K562 (cell line): ENCODE data around the gene PRDM2. TPM values are rescaled to one million over a fixed set of nuclear protein-coding genes. Genes with fewer than 3 reads are reported as not detected.

Experiments
- ATAC-seq: fragments of 200-7000 bp; cut with Tn5 transposase; 3 replicates; pipeline ENCODE4 v1.9.1; 2020; ENCODE audit warnings: moderate library complexity
- BruUV-seq: library from RNA; stranded (reverse); fragments of 400-500 nt; replicated peaks from 2 replicates; lab custom pipeline; 2021; lab: Mats Ljungman, UMichigan
- CTCF ChIA-PET: fragments of 300-600 bp; formaldehyde crosslinking; extraction: SDS; loops from one replicate; lab custom pipeline; 2021; ENCODE audit warnings: low intra/inter-chr PET ratio; lab: Yijun Ruan, JAX
- POLR2A ChIA-PET: fragments of 300-600, 350-650 bp; sonication (Branson Sonifier 250); formaldehyde crosslinking; extraction: SDS; loops from one replicate; lab custom pipeline; 2021; ENCODE audit warnings: antibody characterized with exemption, inconsistent platforms; lab: Yijun Ruan, JAX
- DNase-seq, 4 experiments: peaks; one replicate each; pipeline versions ENCODE4 v3.0.0 to v3.0.0-alpha.2; 2011 to 2018; ENCODE audit warnings: low spot score in 3 of 4, mixed read lengths in 3 of 4; ENCODE audit errors: extremely low read depth in 1 of 4
- FAIRE-seq: peaks from 2 replicates; lab custom pipeline; 2011; peaks lifted over from hg19 to GRCh38; lab: Jason Lieb, UNC
- H2AFZ ChIP-seq: 2 replicates; pipeline ENCODE4 v1.6.0; 2011; ENCODE audit warnings: low read depth, low read length, control low read depth, inconsistent platforms
- H3K27ac ChIP-seq: fragments of 200-600 bp; 3 replicates; pipeline ENCODE4 v1.8.0; 2011; ENCODE audit warnings: low read depth, mild to moderate bottlenecking, control low read depth, inconsistent platforms, low read length, moderate library complexity, mixed read lengths; ENCODE audit errors: extremely low read depth
- H3K27me3 ChIP-seq, 2 experiments: fragments of 300-600 bp in 1 of 2; 2 replicates in 1 of 2; 3 replicates in 1 of 2; pipeline versions ENCODE4 v1.6.0 to v1.8.0; 2011; ENCODE audit warnings: inconsistent platforms in 2 of 2, low read length in 2 of 2, mild to moderate bottlenecking in 1 of 2, mixed read lengths in 1 of 2, moderate library complexity in 1 of 2; ENCODE audit not compliant: control insufficient read depth in 2 of 2, insufficient read depth in 2 of 2
- H3K36me3 ChIP-seq: fragments of 300-600 bp; 3 replicates; pipeline ENCODE4 v1.8.0; 2011; ENCODE audit warnings: mild to moderate bottlenecking, low read length, inconsistent platforms; ENCODE audit not compliant: control insufficient read depth, insufficient read depth
- H3K4me1 ChIP-seq, 2 experiments: fragments of 200-600 bp in 1 of 2; replicated peaks in 1 of 2; 2 replicates in 1 of 2; 3 replicates in 1 of 2; pipeline versions ENCODE4 v1.5.1 to v1.8.0; 2011; ENCODE audit warnings: inconsistent platforms in 2 of 2, low read length in 2 of 2, mild to moderate bottlenecking in 1 of 2, mixed read lengths in 1 of 2, moderate library complexity in 1 of 2; ENCODE audit not compliant: control insufficient read depth in 2 of 2, insufficient read depth in 2 of 2
- H3K4me2 ChIP-seq: 2 replicates; pipeline ENCODE4 v1.6.1; 2011; ENCODE audit warnings: low read length, control low read depth, inconsistent platforms, mixed read lengths; ENCODE audit not compliant: insufficient read depth
- H3K4me3 ChIP-seq: fragments of 200-600 bp; sonication (generic), shearing (Covaris generic); 2 replicates; pipeline ENCODE4 v1.5.1; 2016; ENCODE audit warnings: control low read depth, inconsistent platforms
- H3K79me2 ChIP-seq: fragments of 200-600 bp; 3 replicates; pipeline ENCODE4 v1.8.0; 2011; ENCODE audit warnings: low read length, inconsistent platforms; ENCODE audit not compliant: control insufficient read depth, insufficient read depth
- H3K9ac ChIP-seq, 2 experiments: 2 replicates each; pipeline versions ENCODE4 v1.6.0 to v1.6.1; 2011; ENCODE audit warnings: low read depth in 2 of 2, low read length in 2 of 2, control low read depth in 1 of 2, inconsistent platforms in 1 of 2, mild to moderate bottlenecking in 1 of 2, mixed read lengths in 1 of 2; ENCODE audit not compliant: insufficient read depth in 1 of 2
- H3K9me1 ChIP-seq: one replicate; pipeline ENCODE4 v1.6.0; 2011; ENCODE audit warnings: inconsistent platforms, mild to moderate bottlenecking, low read length, moderate library complexity; ENCODE audit not compliant: control insufficient read depth, insufficient read depth
- H3K9me3 ChIP-seq: replicated peaks from 2 replicates; pipeline ENCODE4 v1.5.1; 2011; ENCODE audit warnings: low read depth, low read length, inconsistent platforms; ENCODE audit not compliant: control insufficient read depth, insufficient read depth
- H4K20me1 ChIP-seq: replicated peaks from 2 replicates; pipeline ENCODE4 v1.6.1; 2011; ENCODE audit warnings: low read length, inconsistent platforms, mixed read lengths; ENCODE audit not compliant: control insufficient read depth, insufficient read depth
- ARID3A ChIP-seq: IDR thresholded peaks from 2 replicates; pipeline ENCODE4 v1.6.1; 2012; ENCODE audit warnings: low read depth, low read length, improper control_type of control experiment, borderline replicate concordance
- CHD2 ChIP-seq: IDR thresholded peaks from 2 replicates; pipeline ENCODE4 v1.6.1; 2011; ENCODE audit warnings: low read depth, low read length
- CSDE1 ChIP-seq, 2 experiments: fragments of 450-650 bp; IDR thresholded peaks; 2 replicates each; pipeline ENCODE4 v1.6.1; 2016; ENCODE audit warnings: mild to moderate bottlenecking in 1 of 2
- CTBP1 ChIP-seq: fragments of 450-650 bp; IDR thresholded peaks from 2 replicates; pipeline ENCODE4 v1.6.1; 2016; ENCODE audit warnings: borderline replicate concordance
- DACH1 ChIP-seq: fragments of 450-650 bp; IDR thresholded peaks from 2 replicates; pipeline ENCODE4 v1.6.1; 2018; ENCODE audit not compliant: partially characterized antibody
- E4F1 ChIP-seq: fragments of 250-450 bp; sonication (Bioruptor Pico); IDR thresholded peaks from 2 replicates; pipeline ENCODE4 v1.5.0; 2021; ENCODE audit warnings: mild to moderate bottlenecking, borderline replicate concordance
- FOSL1 ChIP-seq: fragments of 200-800 bp; sonication (Bioruptor generic); conservative IDR thresholded peaks from 2 replicates; pipeline ENCODE4 v1.6.1; 2016; ENCODE audit warnings: missing genetic modification characterization, missing compliant biosample characterization
- LCOR ChIP-seq: sonication (generic); formaldehyde crosslinking; IDR thresholded peaks from 2 replicates; pipeline ENCODE4 v1.8.0; 2022; ENCODE audit warnings: mild to moderate bottlenecking, missing genetic modification reagents
- MAZ ChIP-seq, 2 experiments: fragments of 450-650 bp in 1 of 2; sonication (generic) in 1 of 2; formaldehyde crosslinking; IDR thresholded peaks in 1 of 2; conservative IDR thresholded peaks in 1 of 2; 2 replicates each; pipeline versions ENCODE4 v1.4.0 to v1.5.0; 2020; ENCODE audit warnings: mild to moderate bottlenecking in 1 of 2, missing genetic modification reagents in 1 of 2
- PURB ChIP-seq: sonication (generic); formaldehyde crosslinking; IDR thresholded peaks from 2 replicates; pipeline ENCODE4 v1.9.0; 2021; ENCODE audit warnings: low read depth, mild to moderate bottlenecking, missing genetic modification reagents
- ZFX ChIP-seq: sonication (generic); formaldehyde crosslinking; IDR thresholded peaks from 2 replicates; pipeline ENCODE4 v1.8.0; 2022; ENCODE audit warnings: mild to moderate bottlenecking, missing genetic modification reagents, moderate library complexity
- ZNF512 ChIP-seq: IDR thresholded peaks from 2 replicates; pipeline ENCODE4 v1.6.1; 2016; ENCODE audit warnings: missing genetic modification characterization, missing compliant biosample characterization
- WGBS: fragments of 100-300 bp; shearing (Covaris generic); methylation state at CpG from one replicate; pipeline ENCODE4 v1.1.6; 2016; ENCODE audit warnings: low coverage, mixed read lengths; ENCODE audit not compliant: insufficient coverage; ENCODE audit errors: missing lambda C conversion rate; 5-methylcytosine and 5-hydroxymethylcytosine counted together
- in situ Hi-C: fragments of 300-500 bp; cut with MboI; formaldehyde crosslinking; loops from 4 replicates; pipeline ENCODE4 v1.15.0; 2018; ENCODE audit warnings: inconsistent platforms, mixed read lengths
- intact Hi-C: fragments of 100-400 bp; cut with micrococcal nuclease; formaldehyde crosslinking; loops from 2 replicates; pipeline ENCODE4 v1.14.2; 2022
- polyA plus RNA-seq, 8 experiments: library from polyadenylated mRNA; depleted of rRNA in 4 of 8; stranded (reverse) in 5 of 8; unstranded in 3 of 8; fragments of >200 nt; fragmentation: Nextera tagmentation in 2 of 8; fragmentation: Illumina TruSeq in 1 of 8; extraction: Ambion mirVana in 2 of 8; extraction: Trizol in 1 of 8; gene quantifications; 2 replicates each; pipeline versions ENCODE4 v1.2.1 to v1.2.3, GENCODE V29; 2011 to 2014; ENCODE audit warnings: inconsistent platforms in 1 of 8, missing spikeins in 1 of 8
- total RNA-seq, 7 experiments: library from RNA; depleted of rRNA in 6 of 7; stranded (reverse); fragments of >200 nt in 6 of 7; fragmentation: Illumina TruSeq in 2 of 7; extraction: Trizol in 2 of 7; gene quantifications; 2 replicates each; pipeline versions ENCODE4 v1.2.1 to v1.2.3, GENCODE V29; 2011 to 2021; ENCODE audit warnings: low replicate concordance in 1 of 7
- TF ChIP-seq, protein P1 (sequence below), 3 experiments: fragments of 200-800 bp in 1 of 3; fragments of 250-450 bp in 1 of 3; fragments of 450-650 bp in 1 of 3; sonication (Bioruptor Pico) in 1 of 3; sonication (Bioruptor generic) in 1 of 3; formaldehyde crosslinking in 1 of 3; IDR thresholded peaks; 2 replicates each; pipeline versions ENCODE4 v1.6.1 to v1.8.0; 2016 to 2022; ENCODE audit warnings: mild to moderate bottlenecking in 2 of 3, missing genetic modification characterization in 2 of 3, missing compliant biosample characterization in 1 of 3, moderate library complexity in 1 of 3

Gene PRDM2
- total and polyA plus RNA-seq, 9 of the 15 experiments (the other 6 are each of a cell fraction or from before 2014, with no cell fraction given), result 5.4 to 27.6 (median 12.5) TPM

DNA sequence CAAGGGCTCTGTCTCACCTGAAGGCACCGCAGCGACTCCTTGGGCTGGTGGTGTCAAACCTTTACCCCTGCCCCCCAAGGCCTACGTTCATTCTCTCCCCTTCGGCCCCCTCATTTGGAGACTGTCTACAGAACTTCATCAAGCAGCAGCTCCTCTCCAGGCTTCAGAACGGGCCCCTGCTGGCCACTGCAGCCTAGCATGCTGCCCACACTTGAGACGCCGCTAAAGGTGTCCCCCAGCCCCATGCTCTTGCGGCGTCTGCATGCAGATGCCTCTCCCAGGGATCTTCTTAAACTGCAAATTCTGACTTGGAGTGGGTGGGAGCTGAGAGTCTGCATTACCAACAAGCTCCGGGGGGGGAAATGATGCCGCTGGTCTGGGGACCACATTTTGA lies 104.2 kb downstream of the PRDM2 start:
- H3K36me3 ChIP-seq, result no peaks in the 10 kb centered on the region
- BruUV-seq, result no TSS peak
- H3K9ac ChIP-seq, result no peak overlapping the region
- H3K4me2 ChIP-seq, result no peak overlapping the region
- H4K20me1 ChIP-seq, result peaks cover 62% of the 10 kb centered on the region
- ChIA-PET CTCF (interaction anchor here (0.6 kb wide), 1 partner anchor 22 kb away, joined by 3 read pairs; no protein-coding TSS in a partner anchor), POLR2A (interaction anchor here (0.7 to 2.5 kb wide), 2 partner anchors 9 to 77 kb away, joined by 3 to 11 read pairs; no protein-coding TSS in a partner anchor)
- in situ Hi-C loops, result no loop called here
- no peak overlapping the region for H3K27ac ChIP-seq
- no peak overlapping the region for H3K4me3 ChIP-seq
- WGBS, result 28% methylated on average over 11 of the region's 11 CpGs
- ATAC-seq, result no peak
- no peaks in the 10 kb centered on the region for H3K79me2 ChIP-seq
- H3K4me1 ChIP-seq, result peaks cover 18 to 23% of the 10 kb centered on the region in 2 experiments
- no peak for DNase-seq
- peaks cover 8% of the 10 kb centered on the region for H3K9me1 ChIP-seq
- H3K9me3 ChIP-seq, result no peaks in the 10 kb centered on the region
- no peak overlapping the region for H2AFZ ChIP-seq
- intact Hi-C loops, result no loop called here
- FAIRE-seq, result no peak
- H3K27me3 ChIP-seq, result peaks cover 6 to 45% of the 10 kb centered on the region in 2 experiments; a peak in 4 of 5 replicates
- TF ChIP-seq CHD2 (no peak), LCOR (CRISPR knock-in tag) (no peak), CSDE1 (IDR thresholded peaks at IDR 0.05) (no peak), ZFX (CRISPR knock-in tag) (no peak), FOSL1 (tag) (no peak), PURB (no peak), DACH1 (no peak), MAZ (CRISPR knock-in tag; conservative IDR thresholded peaks at IDR 0.05 in 1 of 2, IDR thresholded peaks at IDR 0.05 in 1 of 2) (no peak), ZNF512 (tag) (no peak), E4F1 (CRISPR knock-in tag) (no peak), CTBP1 (no peak), ARID3A (no peak)
- TF ChIP-seq, protein P1, sequence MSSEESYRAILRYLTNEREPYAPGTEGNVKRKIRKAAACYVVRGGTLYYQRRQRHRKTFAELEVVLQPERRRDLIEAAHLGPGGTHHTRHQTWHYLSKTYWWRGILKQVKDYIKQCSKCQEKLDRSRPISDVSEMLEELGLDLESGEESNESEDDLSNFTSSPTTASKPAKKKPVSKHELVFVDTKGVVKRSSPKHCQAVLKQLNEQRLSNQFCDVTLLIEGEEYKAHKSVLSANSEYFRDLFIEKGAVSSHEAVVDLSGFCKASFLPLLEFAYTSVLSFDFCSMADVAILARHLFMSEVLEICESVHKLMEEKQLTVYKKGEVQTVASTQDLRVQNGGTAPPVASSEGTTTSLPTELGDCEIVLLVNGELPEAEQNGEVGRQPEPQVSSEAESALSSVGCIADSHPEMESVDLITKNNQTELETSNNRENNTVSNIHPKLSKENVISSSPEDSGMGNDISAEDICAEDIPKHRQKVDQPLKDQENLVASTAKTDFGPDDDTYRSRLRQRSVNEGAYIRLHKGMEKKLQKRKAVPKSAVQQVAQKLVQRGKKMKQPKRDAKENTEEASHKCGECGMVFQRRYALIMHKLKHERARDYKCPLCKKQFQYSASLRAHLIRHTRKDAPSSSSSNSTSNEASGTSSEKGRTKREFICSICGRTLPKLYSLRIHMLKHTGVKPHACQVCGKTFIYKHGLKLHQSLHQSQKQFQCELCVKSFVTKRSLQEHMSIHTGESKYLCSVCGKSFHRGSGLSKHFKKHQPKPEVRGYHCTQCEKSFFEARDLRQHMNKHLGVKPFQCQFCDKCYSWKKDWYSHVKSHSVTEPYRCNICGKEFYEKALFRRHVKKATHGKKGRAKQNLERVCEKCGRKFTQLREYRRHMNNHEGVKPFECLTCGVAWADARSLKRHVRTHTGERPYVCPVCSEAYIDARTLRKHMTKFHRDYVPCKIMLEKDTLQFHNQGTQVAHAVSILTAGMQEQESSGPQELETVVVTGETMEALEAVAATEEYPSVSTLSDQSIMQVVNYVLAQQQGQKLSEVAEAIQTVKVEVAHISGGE (CRISPR knock-in tag; IDR thresholded peaks at IDR 0.05), result no peak
